Astrocyte of the spinal cord (primary cell): Measurements from ENCODE around the gene IGFBP5.

Experiments
- DNase-seq: peaks from one replicate; pipeline ENCODE4 v3.0.0; 2011; ENCODE audit warnings: low read depth, low spot score
- H3K4me3 ChIP-seq: 2 replicates; pipeline ENCODE4 v1.5.1; 2011; ENCODE audit warnings: low read depth, mild to moderate bottlenecking, low read length, moderate library complexity
- CTCF ChIP-seq: IDR thresholded peaks from 2 replicates; pipeline ENCODE4 v1.5.1; 2012; ENCODE audit warnings: low read depth, mild to moderate bottlenecking, low read length, inconsistent platforms
- in situ Hi-C: cut with HindIII; loops from 2 replicates; pipeline ENCODE4 v1.10.0; 2017; ENCODE audit warnings: low sequenced_read_pairs

The IGFBP5 gene

GRCh38 chr2:216692636-216693413 lies 2.5 kb downstream of the IGFBP5 start:
- H3K4me3 ChIP-seq, result peak overlapping the region; percentile 62
- in situ Hi-C loops, result no loop called here
- TF ChIP-seq CTCF, result no peak
- peak; percentile 71 for DNase-seq

- in situ Hi-C loops, result no loop called here
- peak overlapping the region; percentile 29 for H3K4me3 ChIP-seq
- no peak for TF ChIP-seq CTCF
- DNase-seq, result peak; percentile 72
These were observed 4.3 kb downstream of the IGFBP5 start for GRCh38 chr2:216690853-216691741.

GRCh38 chr2:216690456-216690852 lies 4.9 kb downstream of the IGFBP5 start:
- in situ Hi-C loops, result no loop called here
- TF ChIP-seq CTCF, result no peak
- H3K4me3 ChIP-seq, result no peak overlapping the region
- no peak for DNase-seq

- no peak overlapping the region for H3K4me3 ChIP-seq
- in situ Hi-C loops, result no loop called here
- TF ChIP-seq CTCF, result no peak
- no peak for DNase-seq
These were observed 6.0 kb downstream of the IGFBP5 start for GRCh38 chr2:216689397-216689796.

- DNase-seq, result no peak
- H3K4me3 ChIP-seq, result no peak overlapping the region
- no peak for TF ChIP-seq CTCF
- in situ Hi-C loops, result no loop called here
These were observed 6.5 kb downstream of the IGFBP5 start for GRCh38 chr2:216688731-216689340.

- peak; percentile 41 for TF ChIP-seq CTCF
- no peak overlapping the region for H3K4me3 ChIP-seq
- no peak for DNase-seq
- in situ Hi-C loops, result no loop called here
These were observed 7.7 kb downstream of the IGFBP5 start for GRCh38 chr2:216687646-216688045.
